ENCODE data around the gene RIMKLA.

Gene RIMKLA

GRCh38 chr1:42422737-42423136, 42.1 kb downstream of the RIMKLA start:
- no peak overlapping the region for H3K4me3 ChIP-seq (ENCODE audit: low read depth, low read length)
- no peak for DNase-seq (ENCODE audit: low read depth)
- TF ChIP-seq, protein P1, sequence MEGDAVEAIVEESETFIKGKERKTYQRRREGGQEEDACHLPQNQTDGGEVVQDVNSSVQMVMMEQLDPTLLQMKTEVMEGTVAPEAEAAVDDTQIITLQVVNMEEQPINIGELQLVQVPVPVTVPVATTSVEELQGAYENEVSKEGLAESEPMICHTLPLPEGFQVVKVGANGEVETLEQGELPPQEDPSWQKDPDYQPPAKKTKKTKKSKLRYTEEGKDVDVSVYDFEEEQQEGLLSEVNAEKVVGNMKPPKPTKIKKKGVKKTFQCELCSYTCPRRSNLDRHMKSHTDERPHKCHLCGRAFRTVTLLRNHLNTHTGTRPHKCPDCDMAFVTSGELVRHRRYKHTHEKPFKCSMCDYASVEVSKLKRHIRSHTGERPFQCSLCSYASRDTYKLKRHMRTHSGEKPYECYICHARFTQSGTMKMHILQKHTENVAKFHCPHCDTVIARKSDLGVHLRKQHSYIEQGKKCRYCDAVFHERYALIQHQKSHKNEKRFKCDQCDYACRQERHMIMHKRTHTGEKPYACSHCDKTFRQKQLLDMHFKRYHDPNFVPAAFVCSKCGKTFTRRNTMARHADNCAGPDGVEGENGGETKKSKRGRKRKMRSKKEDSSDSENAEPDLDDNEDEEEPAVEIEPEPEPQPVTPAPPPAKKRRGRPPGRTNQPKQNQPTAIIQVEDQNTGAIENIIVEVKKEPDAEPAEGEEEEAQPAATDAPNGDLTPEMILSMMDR (IDR thresholded peaks at IDR 0.05; ENCODE audit: low read depth, low read length, missing control alignments), result no peak
- in situ Hi-C loops (cut with HindIII; ENCODE audit: low sequenced_read_pairs), result no loop called here

DNA sequence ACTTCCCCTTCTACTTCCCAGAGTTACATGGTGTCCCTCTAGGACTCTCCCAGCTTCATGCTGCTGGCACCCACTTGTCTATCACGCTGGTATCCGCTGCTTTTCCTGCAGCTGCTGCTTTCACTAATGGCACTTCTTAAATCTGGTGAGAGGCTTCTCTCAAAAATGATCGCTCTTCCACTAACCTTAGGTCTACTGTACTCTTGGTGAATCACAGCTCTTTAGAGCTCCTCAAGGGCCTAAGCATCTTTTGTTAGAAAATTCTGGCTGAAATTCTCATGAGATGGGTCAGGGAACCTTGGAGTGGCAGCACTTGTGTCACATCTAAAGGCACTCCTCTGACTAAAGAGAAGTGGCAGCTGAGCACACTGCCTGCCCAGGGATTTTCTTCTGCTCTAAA, 43.1 kb downstream of the RIMKLA start:
- H3K4me3 ChIP-seq (ENCODE audit: low read depth, low read length), result no peak overlapping the region
- TF ChIP-seq, protein P1 (IDR thresholded peaks at IDR 0.05; ENCODE audit: low read depth, low read length, missing control alignments), result no peak
- in situ Hi-C loops (cut with HindIII; ENCODE audit: low sequenced_read_pairs), result no loop called here
- no peak for DNase-seq (ENCODE audit: low read depth)

GRCh38 chr1:42424201-42424600, 43.6 kb downstream of the RIMKLA start:
- H3K4me3 ChIP-seq (ENCODE audit: low read depth, low read length), result no peak overlapping the region
- no peak for DNase-seq (ENCODE audit: low read depth)
- in situ Hi-C loops (cut with HindIII; ENCODE audit: low sequenced_read_pairs), result no loop called here
- TF ChIP-seq, protein P1 (IDR thresholded peaks at IDR 0.05; ENCODE audit: low read depth, low read length, missing control alignments), result no peak

- TF ChIP-seq, protein P1 (IDR thresholded peaks at IDR 0.05; ENCODE audit: low read depth, low read length, missing control alignments), result no peak
- in situ Hi-C loops (cut with HindIII; ENCODE audit: low sequenced_read_pairs), result no loop called here
- DNase-seq (ENCODE audit: low read depth), result no peak
- no peak overlapping the region for H3K4me3 ChIP-seq (ENCODE audit: low read depth, low read length)
Measured at GRCh38 chr1:42427240-42427639, 46.6 kb downstream of the RIMKLA start.

- H3K4me3 ChIP-seq (ENCODE audit: low read depth, low read length), result no peak overlapping the region
- no peak for DNase-seq (ENCODE audit: low read depth)
- TF ChIP-seq, protein P1 (IDR thresholded peaks at IDR 0.05; ENCODE audit: low read depth, low read length, missing control alignments), result no peak
- in situ Hi-C loops (cut with HindIII; ENCODE audit: low sequenced_read_pairs), result no loop called here
Measured at GRCh38 chr1:42429603-42430002, 49.0 kb downstream of the RIMKLA start.

DNA sequence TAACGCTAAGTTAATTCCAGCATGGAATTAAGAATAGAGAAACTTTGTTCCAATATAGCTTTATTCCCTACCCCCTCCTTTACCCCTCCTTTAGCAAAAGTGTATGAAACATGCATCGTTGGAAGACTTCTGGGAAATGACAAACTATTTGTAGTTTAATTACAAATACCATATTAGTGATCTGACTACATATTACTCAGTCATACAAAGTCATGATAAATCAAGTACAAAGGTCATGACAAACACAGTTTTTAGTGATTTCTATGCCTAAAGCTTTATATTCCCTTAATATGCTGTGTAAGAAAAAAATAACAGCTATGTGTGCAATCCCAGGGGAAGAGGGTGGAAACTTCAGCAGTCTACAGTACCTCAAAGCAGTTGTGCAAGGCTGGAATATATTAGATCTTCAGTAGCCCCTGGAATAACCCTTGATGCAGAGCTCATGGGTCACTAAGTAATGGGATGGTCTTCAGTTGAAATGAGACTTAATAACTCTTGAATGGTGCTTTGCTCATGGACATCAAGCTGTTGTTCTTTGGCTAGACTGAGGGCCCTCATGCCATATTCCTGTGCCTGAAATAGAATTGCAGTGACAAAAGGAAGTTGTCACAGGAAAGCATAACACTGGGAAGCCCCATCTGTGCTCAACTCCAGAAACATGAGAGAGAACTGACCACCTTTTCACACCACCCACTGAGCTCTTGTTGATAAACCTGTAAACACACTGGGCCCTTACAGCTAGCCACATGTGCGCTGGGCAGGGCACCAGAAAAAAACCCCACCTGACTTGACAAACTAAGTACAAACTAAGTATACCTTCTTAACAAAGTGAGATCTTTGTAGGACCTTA, 49.9 kb downstream of the RIMKLA start:
- TF ChIP-seq, protein P1 (IDR thresholded peaks at IDR 0.05; ENCODE audit: low read depth, low read length, missing control alignments), result no peak
- no peak overlapping the region for H3K4me3 ChIP-seq (ENCODE audit: low read depth, low read length)
- no peak for DNase-seq (ENCODE audit: low read depth)
- in situ Hi-C loops (cut with HindIII; ENCODE audit: low sequenced_read_pairs), result no loop called here
